Brain pericyte (primary cell): ENCODE measurements around the gene CFAP20DC.
"Not testable (repeated sequence)": the region's sequence is repeated elsewhere in the genome, so short reads cannot be mapped to it uniquely, and the experiment has no call there.

Experiments used
- DNase-seq: peaks from one replicate; pipeline ENCODE4 v3.0.0-alpha.2; 2012; ENCODE audit warnings: low read depth, low spot score

Gene CFAP20DC

DNA sequence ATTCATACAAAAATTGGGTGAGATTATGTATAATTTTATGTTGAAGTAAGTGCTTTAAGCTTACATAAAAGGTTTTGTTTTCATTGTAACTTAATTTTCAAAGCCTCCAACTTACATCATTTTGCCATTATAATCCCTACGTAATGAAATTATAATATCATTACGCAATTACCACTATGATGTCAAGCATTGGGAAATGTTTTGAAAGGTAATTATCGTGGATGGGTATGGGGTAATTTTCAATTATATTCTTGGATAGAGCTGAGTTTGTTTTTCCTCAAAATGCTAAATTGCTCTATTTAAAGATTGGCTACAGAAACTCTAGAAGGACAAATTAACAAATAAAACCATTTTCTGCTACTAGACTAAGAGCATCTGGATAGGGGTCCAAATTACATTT is 303.1 kb downstream of the CFAP20DC start:
- no peak for DNase-seq

DNA sequence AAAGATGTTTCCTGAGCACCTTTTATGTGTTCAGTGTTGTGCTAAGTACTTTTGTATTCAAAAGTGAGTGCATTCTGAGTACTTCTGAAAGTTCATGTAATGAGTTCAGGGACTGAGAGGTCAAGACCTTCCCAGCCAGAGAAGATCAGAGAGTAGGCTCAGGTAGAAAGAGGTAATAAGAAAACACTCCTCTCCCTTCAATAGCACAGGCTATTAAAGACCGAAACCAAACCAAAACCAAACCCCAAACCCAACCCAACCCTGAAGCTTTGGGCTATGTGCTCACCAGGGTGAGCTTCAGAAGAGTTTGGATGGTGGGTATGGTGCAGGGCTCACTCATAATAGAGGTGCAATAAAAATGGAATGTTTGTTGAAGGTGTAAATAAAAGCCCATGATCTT is 306.5 kb downstream of the CFAP20DC start:
- no peak for DNase-seq

- DNase-seq = no peak
These were observed 307.6 kb downstream of the CFAP20DC start for GRCh38 chr3:58742239-58742638.

DNA sequence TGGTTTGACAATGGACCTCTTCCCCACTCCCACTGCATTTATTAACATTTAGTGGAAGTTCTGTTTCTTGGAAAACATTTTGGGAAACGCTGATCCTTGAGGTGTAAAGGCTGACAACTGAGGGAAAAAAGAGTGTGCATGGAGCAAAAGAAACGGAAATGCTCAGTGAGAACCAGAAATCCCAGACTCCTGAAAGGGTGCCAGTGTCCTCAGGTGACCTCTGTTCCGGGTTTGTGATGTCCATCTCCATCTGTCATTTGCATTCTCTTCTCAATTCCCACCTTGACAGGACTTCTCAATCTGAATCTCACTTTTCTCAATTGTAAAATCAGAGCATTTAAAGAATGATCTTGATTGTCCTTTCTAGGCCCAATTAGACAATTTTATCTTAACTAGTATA is 312.2 kb downstream of the CFAP20DC start:
- no peak for DNase-seq

DNA sequence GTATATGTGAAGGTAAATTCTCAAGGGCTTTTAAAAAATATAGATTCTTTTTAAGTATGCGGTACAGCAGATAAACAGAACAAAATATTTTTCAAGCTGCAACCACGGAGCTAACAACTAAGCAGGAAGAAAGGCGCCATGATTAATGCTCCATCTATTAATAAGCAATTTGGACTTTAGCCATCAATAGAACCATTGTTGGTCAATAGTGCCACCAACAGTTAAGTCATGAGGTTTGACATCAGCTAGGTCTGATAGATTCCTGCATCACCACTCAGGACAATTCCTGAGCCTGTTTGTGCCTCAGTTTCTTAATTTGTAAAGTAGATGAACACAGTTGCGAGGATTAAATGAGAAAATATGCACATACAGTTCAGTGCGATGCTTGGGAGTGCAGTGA is 318.2 kb downstream of the CFAP20DC start:
- DNase-seq = no peak

- DNase-seq = no peak
These were observed 321.1 kb downstream of the CFAP20DC start for GRCh38 chr3:58728723-58729122.

GRCh38 chr3:58725326-58725853 is 324.4 kb downstream of the CFAP20DC start:
- no peak for DNase-seq

DNA sequence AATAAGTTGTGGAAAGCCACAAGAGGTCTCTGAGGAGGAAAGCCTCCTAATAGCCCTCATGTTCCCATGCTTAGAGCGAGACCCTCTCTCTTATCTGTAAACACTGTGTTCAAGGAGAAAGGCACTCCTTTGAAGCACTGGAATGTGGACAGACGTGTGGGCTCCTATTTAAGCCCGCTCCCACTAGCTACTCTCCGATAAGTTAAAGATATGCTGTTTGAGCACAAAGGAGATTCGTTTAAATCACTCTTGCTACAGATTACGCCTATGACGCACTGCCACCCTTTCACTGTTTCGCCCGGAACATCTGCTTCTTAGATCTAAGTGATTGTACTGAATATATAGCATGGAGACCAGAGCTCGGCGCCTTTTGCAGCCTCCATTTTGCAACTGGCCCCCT is 325.5 kb downstream of the CFAP20DC start:
- DNase-seq = no peak

- DNase-seq = no peak
These were observed 326.7 kb downstream of the CFAP20DC start for GRCh38 chr3:58723173-58723572.

DNA sequence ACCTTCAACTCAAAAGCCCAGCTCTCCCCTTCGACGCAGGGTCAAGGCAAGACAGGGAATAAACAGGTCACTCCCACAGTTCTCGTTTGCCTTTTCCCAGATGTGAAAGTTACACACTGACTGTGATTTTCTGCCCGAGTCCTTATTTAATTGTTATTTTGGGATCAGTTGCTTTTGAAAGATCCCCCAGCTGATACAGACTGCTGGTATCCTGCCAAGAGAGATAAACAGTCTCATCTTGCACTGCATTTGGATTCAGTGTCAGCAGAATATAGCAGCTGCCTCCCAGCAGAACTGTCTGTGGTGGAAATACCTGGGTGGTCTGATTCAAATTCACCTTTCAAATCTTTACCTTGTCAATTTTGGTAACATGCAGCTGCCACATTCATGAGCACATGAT is 327.3 kb downstream of the CFAP20DC start:
- no peak for DNase-seq

- no peak for DNase-seq
These were observed 329.3 kb downstream of the CFAP20DC start for GRCh38 chr3:58720526-58720925.

- no peak for DNase-seq
These were observed 330.1 kb downstream of the CFAP20DC start for GRCh38 chr3:58719684-58720083.

GRCh38 chr3:58713715-58714401 is 336.0 kb downstream of the CFAP20DC start:
- DNase-seq = no peak

GRCh38 chr3:58711871-58712270 is 338.0 kb downstream of the CFAP20DC start:
- no peak for DNase-seq

GRCh38 chr3:58708983-58709382 is 340.8 kb downstream of the CFAP20DC start:
- not testable (repeated sequence) for DNase-seq

GRCh38 chr3:58708116-58708791 is 341.6 kb downstream of the CFAP20DC start:
- no peak for DNase-seq

- no peak for DNase-seq
These were observed 342.4 kb downstream of the CFAP20DC start for GRCh38 chr3:58707390-58707930.

DNA sequence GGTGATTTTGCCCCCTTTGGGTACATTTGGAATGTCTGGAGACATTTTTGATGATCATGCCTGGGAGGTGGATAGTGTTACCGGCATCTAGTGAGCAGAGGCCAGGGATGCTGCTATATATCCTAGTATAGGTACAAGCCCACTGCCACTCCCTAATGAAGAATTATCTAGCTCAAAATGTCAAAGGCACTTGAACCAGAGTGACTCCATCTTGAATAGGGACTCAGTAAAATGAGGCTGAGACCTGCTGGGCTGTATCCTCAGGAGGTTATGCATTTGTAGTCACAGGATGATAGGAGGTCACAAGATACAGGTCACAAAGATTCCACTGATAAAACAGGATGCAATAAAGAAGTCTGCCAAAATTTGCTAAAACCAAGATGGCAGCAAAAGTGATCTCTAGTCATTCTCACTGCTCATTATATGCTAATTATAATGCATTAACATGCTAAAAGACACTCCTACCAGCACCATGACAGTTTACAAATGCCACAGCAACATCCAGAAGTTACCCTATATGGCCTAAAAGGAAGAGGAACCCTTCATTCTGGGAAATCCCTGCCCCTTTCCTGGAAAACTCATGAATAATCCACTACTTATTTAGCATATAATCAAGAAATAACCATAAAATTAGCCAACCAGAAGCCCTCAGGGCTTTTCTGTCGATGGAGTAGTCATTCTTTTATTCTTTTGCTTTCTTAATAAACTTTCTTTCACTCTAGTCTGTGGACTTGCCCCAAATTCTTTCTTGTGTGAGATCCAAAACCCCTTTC is 343.2 kb downstream of the CFAP20DC start:
- no peak for DNase-seq

DNA sequence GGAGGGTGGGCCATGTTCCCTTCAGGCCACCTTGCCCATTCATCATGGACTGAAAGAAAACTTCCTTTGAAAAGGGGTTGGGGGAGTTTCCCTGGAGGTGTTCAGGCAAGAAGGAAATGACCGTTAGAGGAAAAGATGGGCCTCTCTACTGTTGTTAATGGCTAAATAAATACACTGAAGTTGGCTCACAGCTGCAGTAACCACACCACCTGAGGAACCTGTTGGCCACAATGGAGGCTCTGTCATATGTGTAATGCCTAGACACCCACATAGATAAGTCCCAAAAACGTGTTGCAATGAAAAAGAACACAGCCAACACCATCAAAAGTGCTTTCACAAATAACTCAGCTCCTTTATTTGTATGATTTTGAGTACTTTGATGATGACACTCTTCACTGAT is 345.1 kb downstream of the CFAP20DC start:
- no peak for DNase-seq

DNA sequence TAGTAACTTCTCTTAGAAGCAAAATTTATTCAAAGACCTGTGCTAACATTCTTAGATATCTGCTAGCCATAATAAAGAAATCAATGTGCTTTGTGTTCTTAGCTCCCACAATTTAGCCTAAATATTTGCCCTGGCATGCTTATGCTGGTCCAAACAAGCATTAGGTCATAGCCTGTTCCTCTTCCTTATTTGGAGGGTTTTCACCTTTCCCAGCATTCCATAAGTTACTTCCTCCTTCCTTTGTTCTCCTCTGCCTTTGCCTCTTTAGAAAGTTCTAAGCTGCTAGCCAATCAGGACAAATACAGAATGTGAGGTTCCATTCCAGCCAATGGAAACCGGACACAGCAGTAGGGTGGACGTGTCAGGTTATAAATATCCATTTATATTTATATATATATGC is 345.5 kb downstream of the CFAP20DC start:
- not testable (repeated sequence) for DNase-seq

GRCh38 chr3:58698246-58698645 is 351.6 kb downstream of the CFAP20DC start:
- DNase-seq = no peak

DNA sequence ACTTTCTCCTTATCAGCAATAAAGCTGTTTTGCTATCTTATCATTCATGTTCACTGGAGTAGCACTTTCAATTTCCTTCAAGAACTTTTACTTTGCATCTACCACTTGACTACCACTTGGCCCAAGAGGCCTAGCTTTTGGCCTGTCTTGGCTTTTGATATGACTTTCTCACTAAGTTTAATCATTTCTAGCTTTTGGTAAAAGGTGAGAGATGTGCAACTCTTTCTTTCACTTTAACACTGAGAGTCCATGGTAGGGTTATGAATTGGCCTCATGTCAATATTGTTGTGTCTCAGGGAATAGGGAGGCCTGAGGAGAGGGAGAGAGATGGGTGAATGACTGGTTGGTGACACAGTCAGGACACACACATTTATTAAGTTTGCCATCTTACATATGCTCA is 352.3 kb downstream of the CFAP20DC start:
- no peak for DNase-seq
